GM18951 (cell line): ENCODE data around the gene NR2E3.

Source experiments
- POLR2A ChIP-seq: IDR thresholded peaks from 4 replicates; pipeline ENCODE4 v1.6.1; 2011; ENCODE audit warnings: mild to moderate bottlenecking; ENCODE audit not compliant: insufficient read length, insufficient read depth; ENCODE audit errors: extremely low read depth
- in situ Hi-C: fragments of 300-500 bp; cut with MboI; formaldehyde crosslinking; loops from one replicate; pipeline ENCODE4 v1.12.0; 2022; ENCODE audit warnings: low sequenced_read_pairs, mixed read lengths, inconsistent platforms; ENCODE audit not compliant: unreplicated experiment

NR2E3 gene

DNA sequence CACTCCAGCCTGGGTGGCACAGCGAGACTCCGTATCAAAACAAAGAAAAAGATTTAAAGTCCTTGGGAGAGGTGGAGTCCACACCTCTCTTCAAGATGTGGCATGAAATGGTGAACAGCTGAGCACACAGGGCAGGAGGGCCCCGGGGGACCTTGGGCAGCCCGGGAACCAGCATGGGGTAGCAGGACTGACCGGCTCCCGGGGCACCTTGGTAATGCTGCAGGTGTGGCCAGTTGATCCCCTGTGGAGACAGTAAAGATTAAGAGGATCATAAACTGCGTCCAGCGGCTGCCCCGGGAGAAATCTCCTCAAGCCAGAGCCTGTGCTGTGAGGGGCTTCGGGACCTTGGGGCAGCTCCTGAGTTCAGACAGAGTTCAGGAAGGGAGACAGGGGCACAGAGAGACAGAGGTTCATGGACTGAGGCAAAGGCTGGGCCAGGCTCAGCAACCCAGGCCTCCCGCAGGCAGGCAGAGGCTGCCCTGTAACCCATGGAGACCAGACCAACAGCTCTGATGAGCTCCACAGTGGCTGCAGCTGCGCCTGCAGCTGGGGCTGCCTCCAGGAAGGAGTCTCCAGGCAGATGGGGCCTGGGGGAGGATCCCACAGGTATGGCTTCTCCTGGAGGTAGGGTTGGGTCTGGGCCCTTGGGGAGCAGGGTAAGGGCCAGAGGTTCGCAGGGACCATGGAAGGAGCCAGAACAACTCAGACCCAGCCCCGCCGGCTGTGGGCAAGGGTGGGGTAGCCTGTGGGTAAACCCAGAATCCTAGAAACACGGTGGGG, at the start of gene NR2E3:
NR2E3 (plus strand) TSS at position 299 of the 780 bp plus-strand sequence; CDS start at position 489, 190 bp downstream.
- in situ Hi-C loops: no loop called here

GRCh38 chr15:71760852-71761251, 49.5 kb upstream of the NR2E3 start:
- no peak for TF ChIP-seq POLR2A
- in situ Hi-C loops: no loop called here

More for the DNA sequence above, at the start of gene NR2E3:
- TF ChIP-seq POLR2A: no peak

DNA sequence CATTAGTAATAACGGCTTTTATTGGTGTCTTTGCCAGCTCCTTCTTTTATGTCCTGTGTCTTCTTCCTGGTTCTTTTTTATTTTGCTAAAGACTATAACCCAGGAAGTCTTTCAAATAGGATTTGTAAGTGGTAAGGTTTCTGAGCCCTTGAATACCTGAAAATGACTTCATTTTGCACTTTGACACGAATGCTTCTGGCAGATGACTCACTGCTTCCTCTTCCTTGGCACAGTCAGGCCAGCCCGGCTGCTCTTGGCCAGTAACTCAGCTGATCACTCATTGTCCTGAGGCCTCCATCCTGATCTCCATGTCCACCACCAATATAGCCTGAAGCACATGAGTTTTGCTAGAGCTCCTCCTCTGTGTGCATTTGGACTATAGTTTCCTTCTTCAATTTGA, 48.7 kb upstream of the NR2E3 start:
- TF ChIP-seq POLR2A: no peak
- in situ Hi-C loops: no loop called here

DNA sequence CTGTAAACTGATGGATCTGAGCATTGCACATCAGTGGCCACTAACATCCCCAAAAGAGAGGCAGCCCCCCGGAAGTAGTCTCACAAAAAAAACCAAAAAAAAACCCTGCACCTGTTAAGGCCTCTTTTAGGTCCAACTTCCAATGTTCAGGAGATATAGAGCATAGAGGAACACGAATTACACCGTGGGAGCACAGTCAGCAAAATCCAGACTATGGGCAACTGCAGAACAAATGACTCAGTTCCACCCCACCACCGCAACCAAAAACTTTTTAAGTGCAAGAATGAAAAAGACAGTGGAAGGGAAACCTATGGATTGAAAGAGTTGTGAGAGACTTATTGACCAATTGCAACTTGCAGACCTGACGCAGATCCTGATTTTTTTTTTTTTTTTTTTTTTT, 42.2 kb upstream of the NR2E3 start:
- in situ Hi-C loops: no loop called here
- TF ChIP-seq POLR2A: no peak

- in situ Hi-C loops: no loop called here
- TF ChIP-seq POLR2A: no peak
Measured at GRCh38 chr15:71773206-71773859, 37.0 kb upstream of the NR2E3 start.

GRCh38 chr15:71775856-71776255, 34.5 kb upstream of the NR2E3 start:
- TF ChIP-seq POLR2A: no peak

GRCh38 chr15:71776304-71776703, 34.0 kb upstream of the NR2E3 start:
- no peak for TF ChIP-seq POLR2A
- in situ Hi-C loops: no loop called here

More at GRCh38 chr15:71775856-71776255, 34.5 kb upstream of the NR2E3 start:
- in situ Hi-C loops: no loop called here

DNA sequence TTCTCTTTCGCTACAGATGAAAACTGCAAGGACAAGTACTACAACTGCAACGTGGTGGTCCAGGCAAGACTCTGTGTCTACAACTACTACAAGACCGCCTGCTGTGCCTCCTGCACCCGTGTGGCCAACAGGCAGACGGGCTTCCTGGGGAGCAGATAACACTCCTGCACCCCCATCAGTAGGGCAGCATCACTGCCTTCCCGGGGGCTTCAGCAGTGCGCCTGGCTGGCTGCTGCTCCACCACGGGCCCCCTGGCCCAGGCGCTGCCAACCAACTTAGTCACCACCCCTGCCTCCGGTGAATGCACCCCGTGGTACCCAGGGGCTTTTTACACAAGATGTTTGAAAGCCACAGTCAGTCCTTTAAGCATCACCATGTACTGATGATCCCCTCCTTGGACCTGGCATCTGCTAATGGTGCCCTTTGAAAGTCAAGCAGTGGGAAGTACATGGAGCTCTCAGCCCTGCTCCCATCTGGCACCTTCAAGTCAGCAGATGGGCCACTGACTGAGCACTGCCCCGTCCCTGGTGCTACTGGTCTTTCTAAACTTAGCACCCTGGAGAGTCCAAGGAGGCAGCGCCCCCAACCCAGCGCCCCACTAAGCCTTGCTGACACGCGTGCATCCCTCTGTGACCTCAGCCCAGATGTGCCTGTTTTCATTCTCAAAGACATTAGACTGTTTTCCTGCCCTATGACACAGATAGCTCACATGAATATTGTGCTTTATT, 33.0 kb upstream of the NR2E3 start:
- no peak for TF ChIP-seq POLR2A
- in situ Hi-C loops: no loop called here

GRCh38 chr15:71779073-71779797, 31.1 kb upstream of the NR2E3 start:
- in situ Hi-C loops: no loop called here
- no peak for TF ChIP-seq POLR2A

DNA sequence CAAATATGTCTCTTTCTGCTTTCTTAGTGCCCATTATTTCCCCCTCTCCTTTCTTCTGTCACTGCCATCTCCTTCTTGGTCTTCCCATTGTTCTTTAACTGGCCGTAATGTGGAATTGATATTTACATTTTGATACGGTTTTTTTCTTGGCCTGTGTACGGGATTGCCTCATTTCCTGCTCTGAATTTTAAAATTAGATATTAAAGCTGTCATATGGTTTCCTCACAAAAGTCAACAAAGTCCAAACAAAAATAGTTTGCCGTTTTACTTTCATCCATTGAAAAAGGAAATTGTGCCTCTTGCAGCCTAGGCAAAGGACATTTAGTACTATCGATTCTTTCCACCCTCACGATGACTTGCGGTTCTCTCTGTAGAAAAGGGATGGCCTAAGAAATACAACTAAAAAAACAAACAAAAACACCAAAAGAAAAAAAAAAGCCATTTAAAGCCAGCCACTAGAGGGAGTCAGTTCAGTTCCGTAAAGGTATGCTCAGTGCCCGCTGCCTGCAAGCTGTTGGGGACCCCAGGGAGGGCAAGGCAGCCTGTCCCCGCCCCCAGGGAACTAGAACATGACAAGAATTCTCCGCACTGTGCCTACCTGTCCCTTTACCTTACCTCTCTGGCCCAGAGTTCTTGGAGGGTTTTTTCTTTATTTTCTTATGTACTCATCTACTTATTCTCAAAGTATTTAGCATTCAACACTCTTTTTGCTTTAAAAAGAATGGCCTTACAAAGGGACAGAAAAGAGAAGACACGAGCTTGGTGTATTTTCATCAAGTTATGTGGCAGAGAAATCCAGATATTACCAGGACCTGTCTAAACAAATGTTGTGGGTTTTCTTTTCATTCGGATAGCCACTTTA, 30.0 kb upstream of the NR2E3 start:
- in situ Hi-C loops: no loop called here
- TF ChIP-seq POLR2A: no peak

DNA sequence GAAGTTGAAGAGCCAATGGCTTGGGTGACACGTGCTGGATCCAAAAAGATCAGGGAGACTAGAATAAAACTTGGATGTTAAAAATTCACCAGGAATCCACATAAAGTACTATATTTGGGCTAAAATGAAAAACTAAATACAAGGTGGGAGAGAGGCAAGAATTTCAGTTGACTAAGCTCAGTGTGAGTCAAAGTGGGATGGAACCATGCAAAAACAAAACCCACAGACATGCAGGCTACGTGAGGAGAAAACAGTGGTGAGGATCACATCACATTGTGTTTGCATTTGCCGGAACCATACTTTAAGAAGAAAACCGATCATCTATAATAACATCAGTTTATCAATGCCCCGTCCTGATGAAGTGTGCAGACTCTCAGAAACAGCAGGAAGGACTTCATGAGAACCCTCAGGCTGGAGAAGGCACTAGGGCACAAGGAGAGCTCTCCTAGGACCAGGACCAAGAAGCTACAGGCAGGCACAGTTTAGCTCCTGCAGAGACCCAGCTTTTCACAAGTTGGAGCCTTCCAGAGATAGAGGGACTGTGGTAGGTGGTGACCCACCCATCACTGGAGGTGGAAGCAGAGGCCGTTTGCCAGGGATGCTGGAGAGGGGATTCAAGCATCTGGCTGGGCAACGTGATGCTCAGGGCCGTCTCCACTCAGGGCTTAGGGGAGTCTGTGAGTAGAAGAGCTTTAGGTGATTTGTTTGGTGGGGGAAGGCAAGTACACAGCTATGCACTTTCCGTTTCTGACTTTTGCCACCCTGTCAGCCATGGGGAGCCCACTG, 29.0 kb upstream of the NR2E3 start:
- no peak for TF ChIP-seq POLR2A
- in situ Hi-C loops: no loop called here

DNA sequence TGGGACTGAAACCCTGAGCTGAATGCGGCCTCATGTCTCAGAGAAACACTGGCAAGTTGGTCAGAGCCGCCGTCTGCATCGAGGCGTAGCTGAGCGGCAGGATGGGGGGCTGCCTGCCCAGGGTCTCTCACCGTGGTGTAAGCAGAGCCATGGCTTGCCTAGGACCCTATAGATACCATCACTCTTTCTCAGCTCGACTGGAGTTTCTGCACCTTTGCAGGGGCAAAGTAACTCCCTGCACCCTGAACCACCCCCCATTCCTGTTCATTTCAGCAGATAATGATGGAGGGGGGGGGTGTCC, 28.4 kb upstream of the NR2E3 start:
- in situ Hi-C loops: no loop called here
- no peak for TF ChIP-seq POLR2A
